GM19239 (cell line): ENCODE measurements around the gene PSMG4.
"Not testable (repeated sequence)": the region's sequence is repeated elsewhere in the genome, so short reads cannot be mapped to it uniquely, and the experiment has no call there.

Source experiments
- DNase-seq: peaks from one replicate; pipeline ENCODE4 v3.0.0; 2011; ENCODE audit warnings: low spot score; ENCODE audit not compliant: insufficient read length
- FAIRE-seq: peaks from 2 replicates; lab custom pipeline; 2011; peaks lifted over from hg19 to GRCh38; lab: Jason Lieb, UNC

Gene PSMG4

DNA sequence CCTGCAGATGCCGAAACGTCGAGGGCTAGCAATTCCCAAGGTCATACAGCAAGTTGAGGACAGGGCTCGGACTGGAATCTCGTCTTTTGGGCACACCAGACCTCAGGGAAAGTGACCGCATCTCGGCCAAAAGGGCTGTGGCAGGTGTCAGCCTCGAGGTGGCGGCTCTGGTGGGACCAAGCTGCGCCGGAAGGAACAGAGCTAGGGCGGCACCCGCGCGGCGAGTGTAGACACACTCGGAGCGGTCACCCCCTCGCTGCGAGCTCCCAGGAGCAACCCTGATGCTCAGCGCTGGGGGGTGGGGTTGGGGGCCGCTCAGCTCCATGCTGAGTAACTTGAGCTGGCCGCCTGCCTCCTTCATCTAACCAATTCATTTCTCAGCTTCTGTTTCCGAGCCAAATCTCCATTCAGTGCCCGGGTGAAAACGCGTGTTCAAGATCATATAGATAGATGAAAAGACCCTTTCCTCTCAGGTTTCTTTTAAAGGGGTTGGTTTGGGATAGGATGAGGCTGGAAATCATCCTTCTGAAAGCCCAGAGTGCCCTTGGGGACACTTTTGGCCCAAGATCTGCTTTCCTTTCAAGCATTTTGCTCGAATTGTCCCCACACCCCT is 29.1 kb upstream of the PSMG4 start:
- FAIRE-seq (peak; percentile 11), DNase-seq (no peak)

GRCh38 chr6:3230256-3230882 is 28.4 kb upstream of the PSMG4 start:
- DNase-seq (no peak), FAIRE-seq (no peak)

DNA sequence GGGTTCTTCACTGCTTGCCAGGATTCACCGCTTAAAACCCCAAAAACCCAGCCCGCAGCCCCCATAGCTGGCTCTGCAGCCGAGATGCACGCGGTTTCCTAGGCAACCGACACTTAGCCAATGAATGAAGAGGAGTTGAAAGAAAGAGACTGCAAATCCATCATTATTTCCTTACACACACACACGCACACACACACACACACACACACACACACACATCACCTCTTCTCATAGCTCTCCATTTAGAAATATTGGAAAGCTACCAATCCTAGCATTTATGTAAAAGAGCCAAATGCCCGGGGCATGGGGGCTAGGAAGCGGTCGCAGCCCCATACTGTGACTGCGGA is 27.9 kb upstream of the PSMG4 start:
- no peak for DNase-seq

GRCh38 chr6:3231247-3232016 is 27.3 kb upstream of the PSMG4 start:
- no peak for FAIRE-seq

More for the DNA sequence above, 27.9 kb upstream of the PSMG4 start:
- no peak for FAIRE-seq

DNA sequence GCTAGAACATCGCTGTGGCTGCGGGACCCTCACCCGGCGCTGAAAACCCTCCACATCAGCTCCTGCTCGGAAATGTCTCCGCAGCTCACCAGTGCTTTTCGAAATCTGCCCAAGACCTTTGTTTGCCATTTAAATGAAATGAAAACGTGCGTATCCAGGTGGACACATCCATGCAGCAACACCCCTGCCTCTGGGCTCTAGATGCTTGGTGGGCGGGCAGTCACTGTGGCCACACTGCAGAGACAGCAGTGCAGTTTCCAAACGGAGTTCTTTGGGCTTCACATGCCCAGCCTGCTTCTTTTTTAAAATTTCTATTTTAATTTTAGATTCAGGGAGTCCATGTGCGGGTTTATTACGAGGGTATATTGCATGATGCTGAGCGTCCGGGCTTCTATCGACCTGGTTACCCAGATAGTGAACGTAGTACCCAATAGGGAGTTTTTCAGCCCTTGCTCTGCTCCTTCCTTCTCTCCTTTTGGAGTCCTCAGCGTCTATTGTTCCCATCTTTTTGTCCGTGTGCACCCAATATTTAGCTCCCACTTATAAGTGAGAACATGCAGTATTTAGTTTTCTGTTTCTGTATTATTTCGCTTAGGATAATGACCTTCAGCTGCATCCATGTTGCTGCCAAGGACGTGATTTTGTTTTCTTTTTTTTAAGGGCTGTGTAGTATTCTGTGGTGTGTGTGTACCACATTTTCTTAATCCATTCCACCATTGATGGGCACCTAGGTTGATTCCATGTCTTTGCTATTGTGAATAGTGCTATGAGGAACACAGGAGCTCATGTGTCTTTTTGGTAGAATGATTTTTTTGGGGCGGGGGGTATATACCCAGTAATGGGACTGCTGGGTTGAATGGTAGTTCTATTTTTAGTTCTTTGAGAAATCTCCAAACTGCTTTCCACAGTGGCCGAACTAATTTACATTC is 26.5 kb upstream of the PSMG4 start:
- DNase-seq (no peak), FAIRE-seq (no peak)

More at GRCh38 chr6:3231247-3232016, 27.3 kb upstream of the PSMG4 start:
- no peak for DNase-seq

GRCh38 chr6:3233321-3233720 is 25.4 kb upstream of the PSMG4 start:
- DNase-seq (no peak), FAIRE-seq (no peak)

DNA sequence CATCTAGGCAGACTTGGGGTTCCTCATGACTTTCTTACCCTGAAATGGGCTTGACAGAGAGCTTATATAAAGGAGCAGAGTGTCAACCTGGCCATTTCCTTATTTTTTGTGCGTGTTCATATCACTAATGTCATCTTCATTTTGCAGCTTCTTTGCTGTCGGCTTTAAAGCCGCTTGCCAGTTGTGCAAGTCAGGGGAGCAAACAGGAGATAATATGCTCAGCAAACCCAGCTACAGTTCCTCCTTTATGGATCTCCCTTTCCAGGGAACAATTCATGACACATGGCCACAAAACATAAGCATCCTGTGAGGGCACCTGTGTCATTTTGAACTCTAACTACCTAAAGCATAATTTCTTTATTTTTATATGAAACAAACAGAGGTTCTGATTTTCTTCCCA is 24.8 kb upstream of the PSMG4 start:
- no peak for FAIRE-seq

DNA sequence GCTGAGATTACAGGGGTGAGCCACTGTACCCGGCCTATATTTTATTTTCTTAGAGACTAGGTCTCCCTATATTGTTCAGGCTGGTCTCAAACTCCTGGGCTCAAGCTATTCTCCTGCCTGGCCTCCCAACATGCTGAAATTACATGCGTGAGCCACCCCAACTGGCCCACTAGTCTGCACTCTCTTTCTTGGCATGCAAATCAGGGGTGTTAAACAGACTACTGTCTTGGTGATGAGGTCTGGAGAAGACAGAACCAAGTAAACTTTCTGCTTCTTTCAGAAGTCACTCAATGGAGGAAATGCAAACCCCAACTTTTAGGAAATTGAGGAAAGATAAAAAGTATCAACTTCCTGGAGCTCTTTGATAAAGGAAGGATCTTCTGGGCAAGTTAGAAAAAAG is 23.3 kb upstream of the PSMG4 start:
- FAIRE-seq, result no peak
- DNase-seq, result no peak

More for the DNA sequence above, 24.8 kb upstream of the PSMG4 start:
- no peak for DNase-seq

DNA sequence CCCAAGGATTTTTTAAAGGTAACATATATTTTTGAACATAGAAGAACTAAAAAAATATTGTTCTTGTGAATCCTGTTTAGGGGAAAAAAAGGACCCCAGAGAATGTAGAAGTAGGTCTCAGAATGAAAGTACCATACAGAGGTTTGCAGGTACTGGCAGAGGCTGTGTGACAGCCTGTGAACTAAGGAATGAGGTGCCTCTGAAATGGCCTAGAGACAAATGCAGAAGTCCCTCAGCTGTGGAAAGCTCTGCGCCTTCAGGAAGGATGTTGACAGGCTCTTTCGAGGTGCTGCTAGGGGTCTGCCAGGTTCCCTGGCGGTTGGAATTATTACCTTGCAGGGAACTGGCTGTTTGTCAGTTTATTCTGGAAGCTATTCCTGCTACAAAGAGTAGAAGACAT is 22.7 kb upstream of the PSMG4 start:
- FAIRE-seq (no peak), DNase-seq (no peak)

DNA sequence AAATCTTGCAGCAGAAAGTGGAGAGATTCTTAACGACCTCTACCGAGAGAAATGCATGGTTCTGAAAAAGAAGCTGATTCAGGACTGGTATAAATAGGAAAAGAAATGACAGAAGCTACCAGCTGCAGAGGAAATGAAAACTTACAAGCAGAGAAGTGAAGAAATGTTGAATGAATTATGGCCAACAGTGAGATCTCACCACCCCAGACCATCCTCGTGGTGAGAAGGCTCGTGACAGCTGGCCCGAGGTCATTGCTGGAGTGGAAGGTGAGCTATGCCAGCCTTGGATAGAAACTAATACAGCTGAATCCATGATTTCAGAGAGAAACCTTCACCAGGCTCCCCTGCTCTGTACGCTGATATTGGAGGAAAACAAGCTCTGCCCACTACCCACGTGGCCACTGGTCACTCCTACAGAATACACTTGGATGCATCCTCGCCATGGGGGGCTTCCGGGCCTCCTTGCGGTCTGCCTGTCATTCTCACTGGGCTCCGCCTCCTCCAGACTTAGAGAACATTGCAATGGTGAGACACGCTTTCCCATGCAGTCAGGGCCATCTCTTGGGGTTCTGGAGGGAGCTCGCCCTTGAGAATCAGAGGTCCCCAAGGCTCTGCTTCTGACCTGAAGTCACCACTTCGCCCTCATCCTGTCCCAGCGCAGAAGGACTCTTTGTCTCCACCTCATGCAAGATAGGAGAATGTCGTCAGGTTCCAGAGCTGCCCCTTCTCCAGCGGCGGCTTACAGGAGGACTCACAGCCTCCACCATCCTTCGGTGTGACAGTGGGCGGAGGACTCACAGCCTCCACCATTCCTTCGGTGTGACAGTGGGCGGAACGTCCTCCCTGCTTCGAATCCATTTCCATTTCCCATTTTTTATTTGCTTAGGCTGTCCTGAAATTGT is 20.7 kb upstream of the PSMG4 start:
- DNase-seq, result no peak
- FAIRE-seq, result no peak

GRCh38 chr6:3239110-3239830 is 19.5 kb upstream of the PSMG4 start:
- FAIRE-seq (no peak), DNase-seq (no peak)

- no peak for FAIRE-seq
- no peak for DNase-seq
Measured at GRCh38 chr6:3240595-3240994, 18.2 kb upstream of the PSMG4 start.

- not testable (repeated sequence) for FAIRE-seq, DNase-seq
Measured at GRCh38 chr6:3241745-3242144, 17.0 kb upstream of the PSMG4 start.

GRCh38 chr6:3242768-3243167 is 16.0 kb upstream of the PSMG4 start:
- DNase-seq (no peak), FAIRE-seq (no peak)

DNA sequence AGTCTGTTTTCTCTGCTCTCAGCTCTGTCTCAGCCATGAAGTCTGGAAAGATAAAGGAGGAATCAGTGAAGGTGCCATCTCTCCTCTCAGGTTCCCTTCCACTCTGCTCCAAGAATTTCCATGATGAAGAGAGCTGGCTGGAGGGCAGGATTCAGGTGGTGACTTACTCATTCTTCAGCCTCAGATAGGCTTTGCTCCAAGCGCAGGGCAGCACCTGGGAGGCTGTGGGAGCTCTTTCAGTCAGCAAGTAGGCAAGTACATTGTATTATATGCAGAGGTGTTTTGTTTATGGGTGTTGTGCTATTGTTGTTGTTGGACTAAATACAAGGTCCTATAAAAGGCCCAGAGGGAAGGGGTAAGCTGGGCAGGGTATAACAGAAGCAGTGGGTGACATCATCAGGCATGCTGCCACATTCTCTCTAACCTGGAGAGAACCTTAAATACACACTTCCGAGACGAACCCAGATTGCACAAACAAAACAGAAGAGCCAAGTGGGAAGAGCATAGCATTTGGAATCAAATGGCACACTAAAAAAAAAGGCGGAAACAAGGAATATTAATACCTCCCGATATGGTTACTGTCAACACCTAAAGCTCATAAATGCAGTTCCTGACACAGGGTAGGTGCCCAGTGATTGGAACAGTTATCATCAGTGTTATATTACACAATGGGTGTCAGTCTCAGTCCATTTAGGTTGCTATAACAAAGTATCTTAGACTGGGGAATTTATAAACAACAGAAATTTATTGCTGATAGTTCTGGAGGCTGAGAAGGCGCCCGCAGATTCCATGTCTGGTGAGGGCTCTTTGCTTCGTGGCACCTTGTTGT is 14.5 kb upstream of the PSMG4 start:
- DNase-seq (no peak), FAIRE-seq (no peak)

GRCh38 chr6:3244832-3245161 is 13.9 kb upstream of the PSMG4 start:
- not testable (repeated sequence) for FAIRE-seq, DNase-seq

DNA sequence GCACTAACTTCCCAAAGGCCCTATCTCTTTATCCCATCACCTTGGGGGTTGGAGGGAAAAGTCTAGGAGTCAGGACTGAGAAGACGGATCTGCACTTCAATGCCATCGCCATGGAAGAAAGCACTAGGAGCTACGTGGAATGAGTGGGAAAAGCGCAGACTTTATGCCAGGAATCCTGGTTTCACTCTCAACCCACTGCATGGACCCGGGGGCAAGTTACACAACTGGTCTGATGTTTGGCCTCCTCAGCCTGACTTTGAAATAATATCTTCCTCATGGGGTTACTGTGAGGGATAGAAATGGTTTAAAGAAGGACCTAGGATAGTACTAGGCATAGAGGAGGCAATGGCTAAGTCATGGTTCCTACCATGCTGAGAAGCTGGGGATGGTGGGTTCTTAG is 13.5 kb upstream of the PSMG4 start:
- FAIRE-seq (no peak), DNase-seq (no peak)
